Measurements from ENCODE around the gene ANKZF1.
"Not testable (repeated sequence)": the region's sequence is repeated elsewhere in the genome, so short reads cannot be mapped to it uniquely, and the experiment has no call there.

ANKZF1 gene

GRCh38 chr2:219251656-219252055, 22.1 kb downstream of the ANKZF1 start:
- peak overlapping the region; percentile 50 to 79 (median 67) for H3K4me3 ChIP-seq
- H3K27ac ChIP-seq = peak overlapping the region in 16 of 21 experiments; percentile 10 to 98 (median 90)

- peak overlapping the region in 20 of 21 experiments; percentile 76 to 98 (median 88) for H3K27ac ChIP-seq
- peak overlapping the region; percentile 50 to 79 (median 67) for H3K4me3 ChIP-seq
Observed at GRCh38 chr2:219252084-219252483, 22.5 kb downstream of the ANKZF1 start.

GRCh38 chr2:219252570-219252899, 22.9 kb downstream of the ANKZF1 start:
- peak overlapping the region; percentile 43 to 98 (median 87) for H3K27ac ChIP-seq
- peak overlapping the region; percentile 50 to 79 (median 67) for H3K4me3 ChIP-seq

- Histone ChIP-seq H3K27ac (peak within 1 kb of the TSS; percentile 50 to 98 (median 87)), H3K4me3 (peak within 1 kb of the TSS; percentile 50 to 79 (median 67))
Observed at GRCh38 chr2:219252900-219253752, 23.5 kb downstream of the ANKZF1 start, which contains the start of gene TUBA4B. TSS of gene TUBA4B (plus strand) at chr2:219253243. CDS start at chr2:219253408, 165 bp downstream.

DNA sequence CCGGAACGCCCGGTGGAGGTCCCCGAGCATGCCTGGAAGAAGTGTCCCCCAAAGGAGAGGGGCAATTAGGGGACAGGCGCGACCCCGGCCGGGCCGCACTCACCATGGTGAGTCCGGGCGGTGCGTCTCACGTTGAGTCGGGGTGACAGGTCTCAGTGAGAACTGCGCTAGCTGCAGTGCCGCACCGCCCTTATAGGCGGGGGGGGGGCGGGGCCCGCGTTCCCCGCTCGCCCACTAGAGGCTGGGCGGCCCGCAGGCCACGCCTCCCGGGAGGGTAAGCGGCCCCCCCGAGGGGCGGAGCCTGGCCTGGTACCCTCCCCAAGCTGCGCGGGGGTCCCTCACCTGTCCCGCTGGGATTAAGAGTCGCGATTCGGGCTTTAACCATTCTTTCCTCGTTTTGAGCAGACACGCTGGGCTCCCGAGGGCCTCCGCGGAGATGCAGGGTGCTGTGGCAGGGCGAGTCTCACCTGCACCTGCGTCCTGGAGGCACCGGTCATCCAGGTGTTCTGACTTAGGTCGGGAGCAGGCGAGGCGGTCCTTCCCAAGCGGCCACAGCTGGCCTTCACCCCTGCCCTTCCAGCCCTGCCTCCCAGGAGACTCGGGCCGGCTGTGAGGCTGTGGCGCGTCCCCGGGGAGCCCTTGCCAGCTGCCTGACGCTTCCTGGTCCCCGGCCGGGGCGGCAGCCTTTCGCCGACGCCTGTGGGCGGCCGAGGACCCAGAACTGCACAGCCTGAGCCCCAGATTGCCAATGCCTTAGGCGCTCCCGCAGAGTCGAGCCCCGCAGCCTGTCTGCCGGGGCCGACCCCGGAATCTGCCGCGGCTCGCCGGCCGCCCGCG, 24.4 kb downstream of the ANKZF1 start, which contains the start of gene TUBA4A:
Gene TUBA4A, minus strand, starts transcription at position 166 of the 837 bp plus-strand sequence. Its CDS starts 60 bp downstream, at position 106.
- Histone ChIP-seq H3K27ac (peak within 1 kb of the TSS; percentile 50 to 98 (median 87)), H3K4me3 (peak within 1 kb of the TSS; percentile 50 to 79 (median 67))

DNA sequence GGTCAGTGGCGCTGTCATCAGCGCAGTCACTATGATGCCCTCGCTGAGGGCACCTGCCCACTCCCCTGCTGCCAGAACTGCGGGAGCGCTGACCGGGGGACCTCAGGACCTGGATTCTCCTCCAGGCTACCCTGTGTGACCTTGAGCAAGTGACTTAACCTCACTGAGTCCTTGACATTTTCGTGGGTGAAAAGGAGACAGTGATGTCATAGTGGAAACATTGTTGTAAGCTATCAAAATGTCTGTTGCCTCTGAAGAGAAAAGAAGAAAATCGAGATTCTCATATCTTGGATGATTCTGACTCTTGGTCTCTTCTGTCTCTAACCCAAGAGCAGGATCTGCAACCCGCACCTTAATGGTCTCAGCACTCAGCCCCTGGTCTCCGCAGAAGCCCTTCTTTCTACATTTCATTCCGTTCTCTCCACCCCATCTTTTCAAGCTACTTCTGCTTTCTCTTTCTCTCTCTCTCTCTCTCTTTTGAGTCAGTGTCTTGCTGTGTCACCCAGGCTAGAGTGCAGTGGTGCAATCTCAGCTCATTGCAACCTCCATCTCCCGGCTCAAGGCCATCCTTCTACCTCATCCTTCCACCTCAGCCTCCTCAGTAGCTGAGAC, 25.1 kb downstream of the ANKZF1 start:
- H3K27ac ChIP-seq = peak overlapping the region; percentile 50 to 98 (median 84)

DNA sequence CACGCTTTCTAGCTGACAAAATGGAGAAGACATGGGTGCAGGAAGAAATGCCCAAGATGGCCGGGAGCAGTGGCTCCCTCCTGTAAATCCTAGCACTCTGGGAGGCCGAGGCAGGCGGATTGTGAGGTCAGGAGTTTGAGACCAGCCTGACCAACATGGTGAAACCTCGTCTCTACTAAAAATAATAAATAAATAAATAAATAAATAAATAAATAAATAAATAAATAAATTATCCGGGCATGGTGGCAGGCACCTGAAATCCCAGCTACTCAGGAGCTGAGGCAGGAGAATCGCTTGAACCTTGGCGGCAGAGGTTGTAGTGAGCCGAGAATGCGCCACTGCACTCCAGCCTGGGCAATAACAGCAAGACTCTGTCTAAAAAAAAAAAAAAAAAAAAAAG, 29.3 kb downstream of the ANKZF1 start:
- not testable (repeated sequence) for H3K4me3 ChIP-seq, H3K27ac ChIP-seq

More for the DNA sequence above, 25.1 kb downstream of the ANKZF1 start:
- peak overlapping the region; percentile 50 to 79 (median 67) for H3K4me3 ChIP-seq

DNA sequence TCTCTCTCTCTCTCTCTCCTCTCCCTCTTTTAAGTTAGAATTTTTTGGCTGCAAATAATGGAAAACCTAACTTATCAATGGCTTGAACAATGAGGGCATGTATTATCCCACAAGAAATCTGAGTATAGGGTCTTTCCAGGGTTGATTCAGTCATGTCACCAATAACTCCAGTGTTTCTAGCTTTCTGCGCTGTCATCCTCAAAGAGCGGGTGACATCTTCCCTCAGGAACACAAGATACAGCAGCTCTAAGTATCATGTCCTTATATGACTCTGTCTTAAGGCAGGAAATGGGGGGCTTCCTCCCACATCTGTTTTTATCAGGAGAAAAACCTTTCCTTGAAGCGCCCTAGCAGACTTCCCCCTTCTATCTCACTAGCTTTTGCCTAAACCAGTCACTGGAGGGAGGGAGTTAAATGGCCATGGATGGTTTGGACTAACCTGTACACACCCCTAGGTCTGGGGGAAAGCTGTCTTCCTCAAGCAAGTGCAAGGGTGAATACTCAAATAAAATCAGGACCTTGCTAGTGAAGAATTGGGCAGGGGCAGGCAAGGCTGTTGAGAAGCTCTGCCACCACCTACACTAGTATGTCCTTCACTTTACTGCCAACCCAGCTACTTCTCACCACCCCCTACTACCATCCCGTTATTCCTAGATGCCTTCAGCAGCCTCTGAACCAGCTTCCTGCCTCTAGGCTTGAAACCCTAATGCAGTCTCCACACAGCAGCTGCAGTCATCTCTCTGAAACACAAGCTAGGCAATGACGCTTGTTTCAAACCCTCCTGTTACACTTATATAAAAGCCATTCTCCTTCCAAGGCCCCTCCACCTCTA, 31.6 kb downstream of the ANKZF1 start:
- H3K4me3 ChIP-seq = no peak overlapping the region
- no peak overlapping the region for H3K27ac ChIP-seq

- H3K4me3 ChIP-seq = no peak overlapping the region
- no peak overlapping the region for H3K27ac ChIP-seq
Observed at GRCh38 chr2:219266232-219266631, 36.6 kb downstream of the ANKZF1 start.

GRCh38 chr2:219266886-219267285, 37.3 kb downstream of the ANKZF1 start:
- H3K27ac ChIP-seq = no peak overlapping the region

GRCh38 chr2:219268294-219268693, 38.7 kb downstream of the ANKZF1 start:
- no peak overlapping the region for H3K4me3 ChIP-seq

More at GRCh38 chr2:219266886-219267285, 37.3 kb downstream of the ANKZF1 start:
- no peak overlapping the region for H3K4me3 ChIP-seq

GRCh38 chr2:219269362-219270054, 39.9 kb downstream of the ANKZF1 start:
- no peak overlapping the region for H3K4me3 ChIP-seq
- no peak overlapping the region for H3K27ac ChIP-seq

More at GRCh38 chr2:219268294-219268693, 38.7 kb downstream of the ANKZF1 start:
- no peak overlapping the region for H3K27ac ChIP-seq

GRCh38 chr2:219270055-219270372, 40.4 kb downstream of the ANKZF1 start:
- Histone ChIP-seq H3K4me3 (no peak overlapping the region), H3K27ac (no peak overlapping the region)

DNA sequence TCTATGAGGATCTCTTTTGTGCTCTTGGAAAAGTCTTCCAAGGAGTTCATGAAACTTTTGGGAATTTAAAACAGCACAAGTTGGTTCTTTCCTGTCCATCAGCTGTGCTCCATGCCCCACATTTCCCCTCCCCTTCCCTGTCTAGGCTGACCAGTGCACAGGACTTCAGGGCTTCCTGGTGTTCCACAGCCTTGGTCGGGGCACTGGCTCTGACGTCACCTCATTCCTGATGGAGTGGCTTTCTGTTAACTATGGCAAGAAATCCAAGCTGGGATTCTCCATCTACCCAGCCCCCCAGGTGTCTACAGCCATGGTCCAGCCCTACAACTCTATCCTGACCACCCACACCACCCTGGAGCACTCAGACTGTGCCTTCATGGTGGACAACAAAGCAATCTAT, 41.4 kb downstream of the ANKZF1 start:
- no peak overlapping the region for H3K4me3 ChIP-seq
- H3K27ac ChIP-seq = no peak overlapping the region

- Histone ChIP-seq H3K27ac (no peak overlapping the region), H3K4me3 (no peak overlapping the region)
Observed at GRCh38 chr2:219272356-219272755, 42.8 kb downstream of the ANKZF1 start.

- Histone ChIP-seq H3K4me3 (no peak overlapping the region), H3K27ac (peak overlapping the region in 4 of 21 experiments; percentile 86 to 89 (median 88))
Observed at GRCh38 chr2:219272995-219273394, 43.4 kb downstream of the ANKZF1 start.

DNA sequence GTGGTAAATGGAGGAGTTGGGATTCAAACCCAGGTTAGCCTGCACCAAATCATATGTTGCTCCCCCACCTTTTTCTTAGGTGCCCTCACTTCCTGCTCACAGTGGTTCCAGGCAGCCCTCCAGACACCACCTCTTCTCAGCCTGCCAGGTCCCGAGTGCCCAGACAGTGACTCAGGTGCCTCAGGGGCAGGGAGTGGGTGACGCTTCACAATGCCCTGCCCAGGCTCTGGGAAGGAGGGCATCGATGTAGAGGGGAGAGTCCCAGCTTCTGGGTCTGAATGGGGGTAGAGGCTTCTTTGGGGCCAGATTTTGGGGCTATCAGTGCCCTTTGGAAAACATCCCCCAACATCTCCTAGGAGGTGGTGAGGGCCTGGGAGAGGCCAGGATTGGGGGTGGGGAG, 44.3 kb downstream of the ANKZF1 start:
- Histone ChIP-seq H3K27ac (peak overlapping the region in 20 of 21 experiments; percentile 71 to 93 (median 86)), H3K4me3 (no peak overlapping the region)

DNA sequence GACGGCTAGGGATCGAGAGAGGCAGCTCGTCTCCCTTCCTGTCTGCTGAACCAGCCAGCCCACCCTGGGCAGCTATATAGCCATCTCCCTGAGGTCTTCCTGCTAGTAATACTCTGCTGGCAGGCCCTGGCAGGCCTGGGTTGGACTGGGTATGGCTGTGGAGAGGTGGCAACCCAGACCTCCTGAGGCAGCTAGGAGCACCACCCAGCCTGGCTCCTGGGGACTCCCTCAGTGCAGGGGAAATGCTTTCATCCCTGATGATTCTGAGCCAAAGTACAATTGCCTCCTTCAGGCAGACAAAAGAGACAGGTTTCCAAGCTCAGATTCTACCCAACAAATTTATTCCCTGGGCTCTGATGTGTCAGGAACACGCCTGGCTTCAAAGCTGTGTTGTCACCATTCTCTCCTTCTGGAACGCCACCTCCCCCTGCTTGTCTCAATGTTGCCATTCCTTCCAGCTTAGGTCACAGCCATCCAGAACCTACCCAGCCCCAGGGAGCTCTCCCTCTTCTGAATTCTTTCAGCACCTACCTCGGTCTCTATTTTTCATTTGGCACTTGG, 44.8 kb downstream of the ANKZF1 start:
- Histone ChIP-seq H3K27ac (peak overlapping the region in 20 of 21 experiments; percentile 71 to 93 (median 86)), H3K4me3 (no peak overlapping the region)
